GM23248 (cell line): ENCODE measurements around the gene NCK2. TPM values are rescaled to one million over a fixed set of nuclear protein-coding genes. Genes with fewer than 3 reads are reported as not detected.

ENCODE experiments used
- DNase-seq: peaks from one replicate; pipeline ENCODE4 v3.0.0-alpha.2; 2015
- H2AFZ ChIP-seq: fragments of 200-600 bp; sonication (generic); 2 replicates; pipeline ENCODE4 v1.6.1; 2016; ENCODE audit warnings: antibody characterized with exemption
- H3F3A ChIP-seq: fragments of 200-600 bp; sonication (generic); 2 replicates; pipeline ENCODE4 v1.6.1; 2016; ENCODE audit warnings: mild to moderate bottlenecking, antibody characterized with exemption, mixed run types; ENCODE audit not compliant: insufficient read depth
- H3K27ac ChIP-seq: fragments of 200-600 bp; sonication (generic); 2 replicates; pipeline ENCODE4 v1.5.1; 2016; ENCODE audit warnings: mild to moderate bottlenecking
- H3K27me3 ChIP-seq: fragments of 200-600 bp; sonication (generic); replicated peaks from 2 replicates; pipeline ENCODE4 v1.6.1; 2016; ENCODE audit warnings: mild to moderate bottlenecking; ENCODE audit not compliant: insufficient read depth
- H3K36me3 ChIP-seq: fragments of 200-600 bp; sonication (generic); 2 replicates; pipeline ENCODE4 v1.6.1; 2016; ENCODE audit warnings: low read depth, mild to moderate bottlenecking
- H3K4me1 ChIP-seq: fragments of 200-600 bp; sonication (generic); 2 replicates; pipeline ENCODE4 v1.6.1; 2016; ENCODE audit warnings: mild to moderate bottlenecking; ENCODE audit not compliant: insufficient read depth
- H3K4me2 ChIP-seq: fragments of 200-600 bp; sonication (generic); one replicate; pipeline ENCODE4 v1.6.1; 2016; ENCODE audit warnings: mild to moderate bottlenecking; ENCODE audit not compliant: unreplicated experiment
- H3K4me3 ChIP-seq: fragments of 200-600 bp; sonication (generic); 2 replicates; pipeline ENCODE4 v1.5.1; 2016; ENCODE audit warnings: mild to moderate bottlenecking
- H3K79me2 ChIP-seq: fragments of 200-600 bp; sonication (generic); 2 replicates; pipeline ENCODE4 v1.6.1; 2016; ENCODE audit warnings: mild to moderate bottlenecking; ENCODE audit not compliant: insufficient read depth
- H3K9ac ChIP-seq: fragments of 200-600 bp; sonication (generic); 2 replicates; pipeline ENCODE4 v1.6.1; 2016; ENCODE audit warnings: mild to moderate bottlenecking
- H3K9me2 ChIP-seq: fragments of 200-600 bp; sonication (generic); 2 replicates; pipeline ENCODE4 v1.6.1; 2016; ENCODE audit warnings: mixed run types, mild to moderate bottlenecking, moderate library complexity; ENCODE audit not compliant: insufficient read depth
- H3K9me3 ChIP-seq: fragments of 200-600 bp; sonication (generic); one replicate; pipeline ENCODE4 v1.6.1; 2017; ENCODE audit warnings: low read depth
- H4K20me1 ChIP-seq: fragments of 200-600 bp; sonication (generic); 2 replicates; pipeline ENCODE4 v1.6.0; 2016; ENCODE audit not compliant: insufficient read depth
- EZH2 ChIP-seq: fragments of 200-600 bp; sonication (generic); IDR thresholded peaks from 2 replicates; pipeline ENCODE4 v1.6.1; 2018; ENCODE audit warnings: antibody characterized with exemption, mild to moderate bottlenecking; ENCODE audit not compliant: insufficient read depth, poor library complexity, severe bottlenecking
- EZH2phosphoT487 ChIP-seq: fragments of 200-600 bp; sonication (generic); IDR thresholded peaks from 2 replicates; pipeline ENCODE4 v1.6.1; 2018; ENCODE audit warnings: antibody characterized with exemption, moderate library complexity, mild to moderate bottlenecking, low read depth; ENCODE audit not compliant: insufficient read depth
- WGBS, 2 experiments: methylation state at CpG; one replicate each; pipeline ENCODE4 v1.1.6; 2015 to 2017; ENCODE audit warnings: low lambda C conversion rate in 2 of 2, low coverage in 1 of 2; ENCODE audit errors: missing lambda C conversion rate in 2 of 2; 5-methylcytosine and 5-hydroxymethylcytosine counted together
- in situ Hi-C: fragments of 300-500 bp; cut with MboI; formaldehyde crosslinking; loops from 2 replicates; pipeline ENCODE4 v1.15.0; 2020
- polyA plus RNA-seq: library from polyadenylated mRNA; unstranded; fragments of >200 nt; fragmentation: Nextera tagmentation; extraction: Ambion mirVana; gene quantifications from 2 replicates; pipeline ENCODE4 v1.2.1, GENCODE V29; 2016
- total RNA-seq: library from RNA; depleted of rRNA; stranded (reverse); fragments of >200 nt; shearing (Covaris generic); gene quantifications from 2 replicates; pipeline ENCODE4 v1.2.3, GENCODE V29; 2014

Gene NCK2
- total and polyA plus RNA-seq, 2 experiments from 2014 or later, result 5.1 to 25.2 TPM

GRCh38 chr2:105763076-105763475, 18.4 kb downstream of the NCK2 start:
- Histone ChIP-seq H3K9me2 (no peaks in the 10 kb centered on the region), H3K79me2 (peaks cover 89% of the 10 kb centered on the region), H3K36me3 (no peaks in the 10 kb centered on the region), H2AFZ (no peak overlapping the region), H3K9me3 (no peaks in the 10 kb centered on the region), H3K4me1 (no peaks in the 10 kb centered on the region), H3K9ac (no peak overlapping the region), H3K27me3 (no peaks in the 10 kb centered on the region), H3K4me3 (no peak overlapping the region), H4K20me1 (no peaks in the 10 kb centered on the region; the same call in 1 of the 2 replicates), H3K4me2 (no peak overlapping the region), H3F3A (no peaks in the 10 kb centered on the region), H3K27ac (no peak overlapping the region)
- TF ChIP-seq EZH2, result no peak
- no peak for TF ChIP-seq EZH2phosphoT487
- 94 to 96% methylated on average over 10 of the region's 10 CpGs for WGBS, 2 experiments
- in situ Hi-C loops, result no loop called here
- no peak for DNase-seq

DNA sequence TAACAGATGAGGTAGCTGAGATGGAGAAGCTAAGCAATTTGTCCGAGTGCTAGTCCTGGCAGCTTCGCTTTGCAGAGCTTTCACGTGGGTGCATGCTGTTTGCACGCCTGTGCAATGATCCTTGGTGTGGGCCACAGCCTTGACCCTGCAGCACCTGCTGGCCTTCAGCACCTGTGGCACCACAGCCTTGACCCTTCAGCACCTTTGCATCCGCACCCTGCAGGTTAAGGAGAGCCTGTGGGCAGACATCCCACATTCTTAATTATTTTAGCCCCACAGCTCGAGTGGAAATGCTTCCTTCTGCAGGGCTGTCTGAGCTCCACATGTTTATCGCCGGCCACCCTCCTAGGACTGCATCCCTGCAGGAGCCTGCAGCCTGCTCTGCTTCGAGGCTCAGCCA, 19.3 kb downstream of the NCK2 start:
- H3K4me1 ChIP-seq, result no peaks in the 10 kb centered on the region
- no peak overlapping the region for H3K27ac ChIP-seq
- H3K9me2 ChIP-seq, result no peaks in the 10 kb centered on the region
- no peaks in the 10 kb centered on the region for H3K9me3 ChIP-seq
- no peak for DNase-seq
- H2AFZ ChIP-seq, result no peak overlapping the region
- TF ChIP-seq EZH2phosphoT487 (no peak), EZH2 (no peak)
- no peak overlapping the region for H3K9ac ChIP-seq
- no peaks in the 10 kb centered on the region; the same call in 1 of the 2 replicates for H4K20me1 ChIP-seq
- no peaks in the 10 kb centered on the region for H3K27me3 ChIP-seq
- no peaks in the 10 kb centered on the region for H3K36me3 ChIP-seq
- no peaks in the 10 kb centered on the region for H3F3A ChIP-seq
- WGBS, 2 experiments, result 72 to 76% methylated on average over 9 of the region's 9 CpGs
- no peak overlapping the region for H3K4me2 ChIP-seq
- in situ Hi-C loops, result no loop called here
- peaks cover 79% of the 10 kb centered on the region for H3K79me2 ChIP-seq
- no peak overlapping the region for H3K4me3 ChIP-seq

DNA sequence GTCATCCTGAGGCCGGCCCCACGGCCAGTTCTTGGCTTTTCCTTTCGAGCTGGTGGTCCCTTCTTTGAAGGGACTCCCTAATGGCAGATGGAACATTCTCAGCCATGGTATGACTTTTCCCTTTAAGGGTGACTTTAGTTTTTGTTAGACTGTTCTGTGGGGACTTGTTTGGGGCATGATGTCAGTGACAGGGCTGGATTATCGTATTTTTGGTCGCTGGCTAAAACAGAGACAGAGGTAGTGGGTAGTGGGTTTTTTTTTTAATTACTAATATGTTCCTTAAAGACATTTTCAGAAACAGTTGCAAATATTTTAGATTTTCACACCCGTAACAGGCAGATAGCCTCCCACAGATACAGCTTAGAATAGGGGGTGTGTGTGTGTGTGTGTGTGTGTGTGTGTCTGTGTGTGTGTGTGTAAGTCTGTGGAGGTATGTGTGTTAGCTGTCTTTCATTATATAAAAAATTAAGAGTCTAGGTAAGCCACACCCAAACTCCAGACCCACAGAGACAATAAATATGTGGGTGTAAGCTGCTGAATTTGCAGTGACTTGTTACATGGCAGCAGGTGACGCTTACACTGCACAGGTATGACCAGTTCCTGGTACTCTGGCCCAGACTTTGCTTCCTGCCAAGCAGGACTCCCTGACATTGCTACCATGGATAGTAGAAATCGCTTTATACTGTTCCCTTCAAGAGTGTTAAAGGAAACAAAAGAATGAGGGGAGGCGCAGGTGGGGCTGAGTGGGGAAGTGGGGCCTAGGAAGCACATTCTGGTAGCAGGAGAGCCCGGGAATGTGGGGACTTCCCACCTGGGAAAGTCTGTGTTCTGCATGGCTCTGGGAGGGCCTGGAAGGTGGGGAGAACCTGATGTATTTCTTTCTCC, 20.9 kb downstream of the NCK2 start:
- H4K20me1 ChIP-seq, result no peaks in the 10 kb centered on the region; the same call in 1 of the 2 replicates
- WGBS, 2 experiments, result 93 to 94% methylated on average over 10 of the region's 10 CpGs
- peaks cover 78% of the 10 kb centered on the region for H3K79me2 ChIP-seq

DNA sequence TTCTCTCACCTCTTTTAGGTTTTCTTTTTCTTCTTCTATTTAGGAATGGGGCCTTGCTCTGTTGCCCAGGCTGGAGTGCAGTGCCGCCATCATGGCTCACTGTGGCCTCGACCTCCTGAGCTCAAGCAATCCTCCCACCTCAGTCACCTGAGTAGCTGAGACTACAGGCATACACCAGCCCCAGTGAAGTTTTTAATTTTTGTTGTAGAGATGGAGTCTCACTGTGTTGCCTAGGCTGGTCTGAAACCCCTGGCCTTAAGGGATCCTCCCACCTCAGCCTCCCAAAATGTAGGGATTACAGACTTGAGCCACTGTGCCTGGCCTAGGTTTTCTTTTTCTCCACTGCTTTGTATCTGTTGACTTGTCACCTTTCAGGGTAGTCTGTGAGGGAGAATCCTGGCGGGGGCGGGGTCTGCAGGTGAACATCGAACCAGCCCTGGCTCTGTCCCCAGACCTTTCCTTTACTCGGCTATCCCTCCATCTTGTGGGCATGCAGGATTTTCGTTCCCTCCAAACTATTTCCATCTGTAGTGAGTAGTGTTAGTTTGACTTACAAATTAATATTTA, 21.7 kb downstream of the NCK2 start:
- in situ Hi-C loops, result no loop called here
- no peaks in the 10 kb centered on the region for H3K27me3 ChIP-seq
- H3K36me3 ChIP-seq, result no peaks in the 10 kb centered on the region
- no peak for DNase-seq
- TF ChIP-seq EZH2, result no peak
- TF ChIP-seq EZH2phosphoT487, result no peak
- no peaks in the 10 kb centered on the region for H3K9me3 ChIP-seq
- H3K9ac ChIP-seq, result no peak overlapping the region
- H3K4me2 ChIP-seq, result no peak overlapping the region
- H3K79me2 ChIP-seq, result peaks cover 77% of the 10 kb centered on the region
- H3K4me1 ChIP-seq, result peaks cover 13% of the 10 kb centered on the region; the same call in 1 of the 2 replicates
- no peaks in the 10 kb centered on the region for H3F3A ChIP-seq
- H2AFZ ChIP-seq, result no peak overlapping the region
- H4K20me1 ChIP-seq, result no peaks in the 10 kb centered on the region; the same call in 1 of the 2 replicates
- H3K4me3 ChIP-seq, result no peak overlapping the region
- no peaks in the 10 kb centered on the region for H3K9me2 ChIP-seq
- WGBS, 2 experiments, result 92 to 93% methylated on average over 7 of the region's 7 CpGs
- no peak overlapping the region for H3K27ac ChIP-seq

More for the DNA sequence above, 20.9 kb downstream of the NCK2 start:
- Histone ChIP-seq H3K36me3 (no peaks in the 10 kb centered on the region), H3K4me2 (no peak overlapping the region), H3K4me3 (no peak overlapping the region), H3K9me2 (no peaks in the 10 kb centered on the region), H2AFZ (no peak overlapping the region), H3K9me3 (no peaks in the 10 kb centered on the region), H3K27ac (no peak overlapping the region), H3K27me3 (no peaks in the 10 kb centered on the region), H3K9ac (no peak overlapping the region), H3K4me1 (peaks cover 13% of the 10 kb centered on the region; the same call in 1 of the 2 replicates), H3F3A (no peaks in the 10 kb centered on the region)
- no peak for DNase-seq
- TF ChIP-seq EZH2phosphoT487 (no peak), EZH2 (no peak)
- in situ Hi-C loops, result no loop called here
